ENCODE measurements around the gene RDH5. TPM values are rescaled to one million over a fixed set of nuclear protein-coding genes. Genes with fewer than 3 reads are reported as not detected.
"Not testable (repeated sequence)": the region's sequence is repeated elsewhere in the genome, so short reads cannot be mapped to it uniquely, and the experiment has no call there.

RDH5 gene
- total and polyA plus RNA-seq, 9 donors = 3.7 to 8.9 (median 5.9) TPM

GRCh38 chr12:55746913-55747231 is 26.7 kb downstream of the RDH5 start:
- Histone ChIP-seq H3K9me3 (no peaks in the 10 kb centered on the region), H3K4me1 (ENCODE audit: insufficient read depth) (peaks cover 12% of the 10 kb centered on the region), H3K27me3 (no peaks in the 10 kb centered on the region), H3K36me3 (no peaks in the 10 kb centered on the region), H3K27ac (no peak overlapping the region), H3K4me3 (no peak overlapping the region)
- intact Hi-C loops (cut with DNase I) = loop anchor here in 3 of 4 donors (5.0 to 10.0 kb wide), 4 partner anchors 48 to 298 kb away; partner anchors contain the start of genes ORMDL2 (in 1 of the 3), RPS26 (in 1 of the 3) and SARNP (in 1 of the 3)
- no peak for DNase-seq
- TF ChIP-seq EP300 (IDR thresholded peaks at IDR 0.05) (no peak), POLR2A (IDR thresholded peaks at IDR 0.05) (no peak), CTCF (IDR thresholded peaks at IDR 0.05) (no peak)

DNA sequence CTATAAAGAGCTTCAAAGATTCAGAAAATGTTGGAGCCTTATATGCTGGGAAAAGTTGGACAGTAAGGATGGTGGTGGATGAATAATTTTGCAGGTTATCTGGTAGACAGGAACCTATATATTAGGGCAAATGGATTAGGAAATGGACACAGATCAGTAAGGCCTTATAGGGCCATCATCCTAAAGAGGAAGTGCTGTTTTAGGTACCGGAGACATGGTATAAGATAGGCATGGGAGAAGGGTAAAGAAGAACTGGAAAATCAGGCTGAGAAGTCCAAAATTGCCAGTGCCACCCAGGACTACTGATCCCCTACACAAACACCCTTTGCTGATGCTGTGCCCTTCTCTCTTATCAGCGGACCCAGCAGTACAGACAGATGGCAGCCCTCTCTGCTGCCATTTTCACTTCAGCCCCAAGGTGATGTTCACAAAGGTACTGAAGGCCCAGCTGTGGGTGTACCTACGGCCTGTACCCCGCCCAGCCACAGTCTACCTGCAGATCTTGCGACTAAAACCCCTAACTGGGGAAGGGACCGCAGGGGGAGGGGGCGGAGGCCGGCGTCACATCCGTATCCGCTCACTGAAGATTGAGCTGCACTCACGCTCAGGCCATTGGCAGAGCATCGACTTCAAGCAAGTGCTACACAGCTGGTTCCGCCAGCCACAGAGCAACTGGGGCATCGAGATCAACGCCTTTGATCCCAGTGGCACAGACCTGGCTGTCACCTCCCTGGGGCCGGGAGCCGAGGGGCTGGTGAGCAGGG is 28.2 kb downstream of the RDH5 start:
- TF ChIP-seq POLR2A (IDR thresholded peaks at IDR 0.05) (no peak), EP300 (IDR thresholded peaks at IDR 0.05) (no peak), CTCF (IDR thresholded peaks at IDR 0.05) (no peak)
- no peak overlapping the region for H3K4me3 ChIP-seq
- intact Hi-C loops (cut with DNase I) = loop anchor here in 3 of 4 donors (5.0 to 10.0 kb wide), 4 partner anchors 46 to 296 kb away; partner anchors contain the start of genes ORMDL2 (in 1 of the 3), RPS26 (in 1 of the 3) and SARNP (in 1 of the 3)
- H3K9me3 ChIP-seq = no peaks in the 10 kb centered on the region
- no peaks in the 10 kb centered on the region for H3K27me3 ChIP-seq
- H3K27ac ChIP-seq = no peak overlapping the region
- peaks cover 12% of the 10 kb centered on the region for H3K4me1 ChIP-seq (ENCODE audit: insufficient read depth)
- DNase-seq = no peak
- H3K36me3 ChIP-seq = no peaks in the 10 kb centered on the region
- whole genome bisulfite sequencing, 3 donors = 84 to 91% (median 87%) methylated on average over 18 of the region's 18 CpGs

DNA sequence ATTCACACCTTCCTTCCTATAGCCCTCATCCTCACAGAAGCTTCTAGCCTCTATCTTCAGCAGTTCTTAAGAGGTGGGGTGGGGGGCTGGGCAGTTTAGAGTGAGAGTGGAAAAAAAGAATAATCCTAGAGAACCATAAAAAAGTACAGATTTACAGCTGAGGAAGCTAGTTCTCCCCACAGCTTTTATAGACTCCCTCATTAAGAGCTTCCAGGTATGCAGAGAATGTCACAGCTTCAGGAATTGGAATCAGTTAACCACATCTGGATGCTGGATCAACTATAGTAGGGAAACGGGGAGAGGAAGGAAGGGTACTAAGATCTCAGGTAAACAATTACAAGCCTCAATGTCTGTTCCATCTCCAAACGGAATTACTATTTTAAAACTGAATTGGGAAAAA is 35.1 kb downstream of the RDH5 start:
- Histone ChIP-seq H3K36me3 (no peaks in the 10 kb centered on the region), H3K4me1 (ENCODE audit: insufficient read depth) (no peaks in the 10 kb centered on the region)
- WGBS, 3 donors = 58 to 65% (median 59%) methylated on average over 2 of the region's 2 CpGs

GRCh38 chr12:55757701-55758100 is 37.5 kb downstream of the RDH5 start:
- Histone ChIP-seq H3K4me3 (no peak overlapping the region), H3K36me3 (no peaks in the 10 kb centered on the region), H3K4me1 (ENCODE audit: insufficient read depth) (no peaks in the 10 kb centered on the region), H3K27ac (no peak overlapping the region), H3K9me3 (no peaks in the 10 kb centered on the region), H3K27me3 (no peaks in the 10 kb centered on the region)
- no peak for DNase-seq
- intact Hi-C loops (cut with DNase I) = loop anchor here in 1 of 4 donors (10.0 kb wide), 1 partner anchor 57 kb away; the partner anchor contains the start of genes ORMDL2 and SARNP
- TF ChIP-seq CTCF (IDR thresholded peaks at IDR 0.05) = no peak
- TF ChIP-seq POLR2A (IDR thresholded peaks at IDR 0.05) = no peak
- TF ChIP-seq EP300 (IDR thresholded peaks at IDR 0.05) = no peak
- 64 to 68% (median 68%) methylated on average over 2 of the region's 2 CpGs for WGBS, 3 donors

More for the DNA sequence above, 35.1 kb downstream of the RDH5 start:
- DNase-seq = no peak
- TF ChIP-seq EP300 (IDR thresholded peaks at IDR 0.05) (no peak), POLR2A (IDR thresholded peaks at IDR 0.05) (no peak), CTCF (IDR thresholded peaks at IDR 0.05) (no peak)
- intact Hi-C loops (cut with DNase I) = loop anchor here in 1 of 4 donors (10.0 kb wide), 1 partner anchor 60 kb away; the partner anchor contains the start of genes ORMDL2 and SARNP
- Histone ChIP-seq H3K4me3 (no peak overlapping the region), H3K9me3 (no peaks in the 10 kb centered on the region), H3K27ac (no peak overlapping the region), H3K27me3 (no peaks in the 10 kb centered on the region)

DNA sequence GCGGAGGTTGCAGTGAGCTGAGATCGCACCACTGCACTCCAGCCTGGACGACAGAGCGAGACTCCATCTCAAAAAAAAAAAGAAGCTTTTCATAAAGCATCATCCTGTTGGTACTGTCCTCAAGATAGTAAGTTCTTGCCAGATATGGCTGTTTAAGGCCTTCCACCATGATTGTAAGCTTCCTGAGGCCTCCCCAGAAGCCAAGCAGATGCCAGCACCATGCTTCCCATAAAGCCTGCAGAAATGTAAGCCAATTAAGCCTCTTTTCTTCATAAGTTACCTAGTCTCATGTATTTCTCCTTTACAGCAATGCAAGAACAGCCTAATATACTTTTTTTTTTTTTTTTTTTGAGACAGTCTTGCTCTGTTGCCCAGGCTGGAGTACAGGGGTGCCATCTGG is 38.4 kb downstream of the RDH5 start:
- H3K27ac ChIP-seq; H3K36me3 ChIP-seq; H3K4me1 ChIP-seq (ENCODE audit: insufficient read depth); H3K27me3 ChIP-seq; DNase-seq; H3K9me3 ChIP-seq; H3K4me3 ChIP-seq: not testable (repeated sequence)
- 96 to 100% (median 97%) methylated on average over 4 of the region's 4 CpGs for WGBS, 3 donors
- intact Hi-C loops (cut with DNase I) = loop anchor here in 1 of 4 donors (10.0 kb wide), 1 partner anchor 56 kb away; the partner anchor contains the start of genes ORMDL2 and SARNP
